HL-60/S4 (cell line): ENCODE data around the gene MUC3A.

Source experiments
- in situ Hi-C: fragments of 300-500 bp; cut with MboI; formaldehyde crosslinking; loops from 2 replicates; pipeline ENCODE4 v1.14.3; 2022; ENCODE audit warnings: low sequenced_read_pairs

MUC3A gene

DNA sequence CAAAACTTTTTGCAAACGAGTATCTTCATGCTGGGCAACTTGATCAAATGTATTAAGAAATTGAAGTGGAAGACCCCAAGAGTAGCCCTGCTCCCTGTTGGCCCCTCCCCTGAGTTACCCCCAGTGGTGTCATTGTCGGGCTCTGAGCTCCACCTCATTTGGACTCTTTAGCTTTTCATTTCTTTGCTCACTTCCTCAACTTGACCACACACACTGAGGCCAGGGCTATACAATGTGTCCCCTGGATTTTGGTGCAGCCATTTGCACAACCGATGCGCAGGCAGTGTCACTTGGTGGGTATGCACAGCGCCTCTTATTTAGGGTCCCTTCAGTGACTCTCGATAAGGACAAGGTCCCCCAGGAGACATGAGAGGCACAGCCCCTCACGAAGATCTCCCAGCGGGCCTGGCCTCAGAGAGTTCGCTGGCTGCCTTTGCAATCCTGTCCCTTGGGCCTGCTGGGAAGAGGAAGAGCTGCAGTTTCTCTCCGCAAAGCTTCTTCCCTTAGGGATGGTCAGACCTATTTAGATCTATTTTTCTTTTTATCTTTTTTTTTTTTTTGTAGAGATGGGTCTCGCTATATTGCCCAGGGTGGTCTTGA lies 2.5 kb upstream of the MUC3A start:
- in situ Hi-C loops, result no loop called here

DNA sequence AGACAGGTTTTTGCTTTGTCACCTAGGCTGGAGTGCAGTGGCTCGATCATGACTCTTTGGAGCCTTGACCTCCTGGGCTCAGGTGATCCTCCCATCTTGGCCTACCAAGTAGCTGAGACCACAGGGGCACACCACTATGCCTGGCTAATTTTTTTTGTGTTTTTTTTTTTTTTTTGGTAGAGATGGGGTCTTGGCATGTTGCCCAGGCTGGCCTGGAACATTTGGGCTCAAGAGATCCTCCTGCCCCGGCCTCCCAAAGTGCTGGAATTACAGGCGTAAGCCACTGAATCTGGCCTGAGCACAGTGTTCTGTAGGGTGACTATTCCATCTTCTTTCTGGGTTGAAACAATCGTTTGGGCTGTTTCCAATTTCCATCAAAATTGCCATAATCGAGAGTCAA lies 1.5 kb upstream of the MUC3A start:
- in situ Hi-C loops, result no loop called here

DNA sequence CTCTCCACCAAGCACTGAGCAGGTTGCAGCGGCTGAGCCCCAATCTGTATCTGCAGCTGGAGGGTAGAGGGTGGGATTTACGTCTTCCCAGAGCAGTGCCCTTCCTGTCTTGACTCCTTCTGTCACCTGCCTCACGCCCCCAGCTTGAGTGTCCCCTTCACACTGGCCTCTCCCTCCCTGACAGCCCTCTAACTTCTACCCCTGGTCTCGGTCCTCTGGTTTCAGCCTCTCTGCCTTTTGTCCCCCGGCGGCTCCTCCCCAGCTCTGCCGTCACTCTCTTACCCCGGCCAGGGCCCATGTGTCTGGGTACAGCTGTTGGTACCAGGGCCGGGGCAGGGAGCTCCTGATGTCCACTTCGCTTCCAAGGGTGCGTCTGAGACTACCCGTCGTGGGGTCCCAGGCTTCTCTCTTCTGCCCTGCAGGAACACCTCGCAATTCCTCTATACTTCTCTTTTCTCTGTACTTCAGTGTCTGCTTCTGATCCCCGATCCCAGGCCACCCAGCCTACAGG lies 654 bp downstream of the MUC3A start:
- in situ Hi-C loops, result no loop called here

DNA sequence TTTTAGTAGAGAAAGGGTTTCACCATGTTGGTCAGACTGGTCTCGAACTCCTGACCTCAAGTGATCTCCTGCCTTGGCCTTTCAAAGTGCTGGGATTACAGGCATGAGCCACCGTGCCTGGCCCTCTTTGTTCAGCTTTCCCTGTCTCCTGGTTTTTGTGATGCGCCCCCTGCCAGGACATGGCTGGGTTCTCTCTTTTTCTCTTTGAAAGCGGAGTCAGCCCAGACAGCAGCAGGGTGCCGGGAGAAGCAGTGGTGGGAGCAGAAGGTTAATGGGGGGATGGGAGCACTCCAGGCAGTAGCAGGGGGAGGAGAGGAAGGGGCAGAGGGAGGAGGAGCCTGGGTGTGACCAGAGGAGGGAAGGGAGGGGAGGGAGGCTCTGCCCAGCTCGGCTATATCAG lies 1.8 kb downstream of the MUC3A start:
- in situ Hi-C loops, result no loop called here

DNA sequence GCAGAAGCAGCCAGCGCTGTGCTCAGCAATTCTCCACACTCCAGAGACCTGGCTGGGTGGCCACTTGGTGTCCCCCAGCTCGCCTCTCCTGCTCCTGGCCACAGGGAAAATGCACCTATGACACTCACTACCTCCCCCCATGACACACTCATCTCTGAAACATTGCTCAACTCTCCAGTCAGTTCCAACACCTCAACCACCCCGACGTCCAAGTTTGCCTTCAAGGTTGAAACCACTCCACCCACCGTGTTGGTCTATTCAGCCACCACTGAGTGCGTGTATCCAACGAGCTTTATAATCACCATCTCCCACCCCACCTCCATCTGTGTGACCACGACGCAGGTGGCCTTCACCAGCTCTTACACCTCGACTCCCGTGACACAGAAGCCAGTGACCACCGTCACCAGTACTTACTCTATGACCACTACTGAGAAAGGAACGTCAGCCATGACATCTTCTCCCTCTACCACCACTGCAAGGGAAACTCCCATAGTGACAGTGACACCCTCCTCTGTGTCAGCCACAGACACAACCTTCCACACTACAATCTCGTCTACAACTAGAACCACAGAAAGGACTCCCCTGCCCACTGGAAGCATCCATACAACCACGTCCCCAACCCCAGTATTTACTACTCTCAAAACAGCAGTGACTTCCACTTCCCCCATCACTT lies 2.7 kb downstream of the MUC3A start:
- in situ Hi-C loops, result no loop called here

DNA sequence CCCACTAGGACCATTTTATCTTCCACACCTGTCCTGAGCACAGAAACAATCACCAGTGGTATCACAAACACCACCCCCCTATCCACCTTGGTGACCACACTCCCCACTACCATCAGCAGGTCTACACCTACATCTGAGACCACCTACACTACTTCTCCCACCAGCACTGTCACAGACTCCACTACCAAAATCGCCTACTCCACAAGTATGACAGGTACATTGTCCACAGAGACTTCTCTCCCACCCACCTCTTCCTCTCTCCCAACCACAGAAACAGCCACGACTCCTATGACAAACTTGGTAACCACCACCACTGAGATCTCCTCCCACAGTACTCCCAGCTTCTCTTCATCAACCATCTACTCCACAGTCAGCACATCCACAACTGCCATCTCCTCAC lies 3.3 kb downstream of the MUC3A start:
- in situ Hi-C loops, result no loop called here

DNA sequence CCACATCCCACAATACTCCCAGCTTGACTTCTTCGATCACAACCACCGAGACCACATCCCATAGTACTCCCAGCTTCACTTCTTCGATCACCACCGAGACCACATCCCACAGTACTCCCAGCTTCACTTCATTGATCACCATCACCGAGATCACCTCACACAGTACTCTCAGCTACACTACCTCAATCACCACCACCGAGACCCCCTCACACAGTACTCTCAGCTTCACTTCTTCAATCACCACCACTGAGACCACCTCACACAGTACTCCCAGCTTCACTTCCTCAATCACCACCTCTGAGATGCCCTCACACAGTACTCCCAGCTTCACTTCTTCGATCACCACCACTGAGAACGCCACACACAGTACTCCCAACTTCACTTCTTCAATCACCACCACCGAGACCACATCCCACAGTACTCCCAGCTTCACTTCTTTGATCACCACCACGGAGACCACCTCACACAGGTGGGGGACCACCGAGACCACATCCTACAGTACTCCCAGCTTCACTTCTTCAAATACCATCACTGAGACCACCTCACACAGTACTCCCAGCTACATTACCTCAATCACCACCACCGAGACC lies 8.6 kb downstream of the MUC3A start:
- in situ Hi-C loops, result loop anchor here (5.0 kb wide), 1 partner anchor 94 kb away; no protein-coding TSS in a partner anchor

DNA sequence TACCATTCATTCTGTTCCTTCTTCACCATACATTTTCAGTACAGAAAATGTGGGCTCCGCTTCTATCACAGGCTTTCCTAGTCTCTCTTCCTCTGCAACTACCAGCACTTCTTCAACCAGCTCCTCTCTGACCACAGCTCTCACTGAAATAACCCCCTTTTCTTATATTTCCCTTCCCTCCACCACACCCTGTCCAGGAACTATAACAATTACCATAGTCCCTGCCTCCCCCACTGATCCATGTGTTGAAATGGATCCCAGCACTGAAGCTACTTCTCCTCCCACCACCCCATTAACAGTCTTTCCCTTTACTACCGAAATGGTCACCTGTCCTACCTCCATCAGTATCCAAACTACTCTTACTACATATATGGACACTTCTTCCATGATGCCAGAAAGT lies 10.6 kb downstream of the MUC3A start:
- in situ Hi-C loops, result loop anchor here (5.0 to 10.0 kb wide), 2 partner anchors 92 to 115 kb away; no protein-coding TSS in a partner anchor

DNA sequence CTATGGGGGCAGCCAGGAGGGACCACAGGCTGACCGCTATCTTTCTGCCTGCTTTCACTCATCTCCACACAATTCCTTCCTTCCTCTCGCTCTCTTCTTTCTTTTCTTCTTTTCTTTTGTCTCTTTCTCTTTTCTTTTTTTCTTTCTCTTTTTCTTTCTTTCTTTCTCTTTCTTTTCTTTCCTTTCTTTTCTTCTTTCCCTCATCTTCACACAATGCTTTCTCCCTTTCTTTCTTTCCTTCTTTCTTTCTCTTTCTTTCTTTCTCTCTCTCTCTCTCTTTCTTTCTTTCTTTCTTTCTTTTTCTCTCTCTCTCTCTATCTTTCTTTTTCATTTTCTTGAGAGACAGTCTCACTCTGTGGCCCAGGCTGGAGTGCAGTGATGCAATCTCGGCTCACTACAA lies 13.2 kb downstream of the MUC3A start:
- in situ Hi-C loops, result loop anchor here (10.0 kb wide), 1 partner anchor 112 kb away; no protein-coding TSS in a partner anchor

DNA sequence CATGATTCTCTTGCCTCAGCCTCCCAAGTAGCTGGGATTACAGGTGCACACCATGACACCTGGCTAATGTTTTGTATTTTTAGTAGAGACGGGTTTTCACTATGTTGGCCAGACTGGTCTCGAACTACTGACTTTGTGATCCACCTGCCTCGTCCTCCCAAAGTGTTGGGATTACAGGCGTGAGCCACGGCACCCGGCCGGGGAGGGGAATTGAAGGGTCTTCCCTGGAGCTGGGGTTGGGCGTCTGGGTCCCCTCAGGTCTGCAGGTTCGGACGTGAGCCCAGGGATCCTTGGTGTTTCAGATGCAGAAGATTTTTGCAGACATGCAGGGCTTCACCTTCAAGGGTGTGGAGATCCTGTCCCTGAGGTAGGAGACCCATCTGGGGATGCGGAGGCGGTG lies 14.1 kb downstream of the MUC3A start:
- in situ Hi-C loops, result loop anchor here (10.0 kb wide), 1 partner anchor 111 kb away; no protein-coding TSS in a partner anchor

DNA sequence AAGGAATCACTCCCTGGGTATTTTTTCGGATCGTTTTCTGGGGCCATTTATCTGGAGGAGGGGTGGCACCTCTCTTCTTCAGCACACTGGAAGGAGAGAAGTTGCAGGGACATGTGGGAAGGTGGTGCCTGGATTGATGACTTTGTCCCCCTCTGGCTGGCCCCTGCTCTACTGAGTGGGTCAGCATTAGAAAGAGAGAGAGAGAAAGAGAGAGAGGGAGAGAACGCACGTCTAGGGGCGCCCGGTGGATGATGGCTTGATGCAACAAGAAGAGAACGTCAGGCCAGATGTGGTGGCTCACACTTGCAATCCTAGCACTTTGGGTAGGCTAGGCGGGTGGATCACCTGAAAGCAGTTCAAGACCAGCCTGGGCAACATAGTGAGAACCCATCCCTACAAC lies 14.5 kb downstream of the MUC3A start:
- in situ Hi-C loops, result loop anchor here (10.0 kb wide), 1 partner anchor 111 kb away; no protein-coding TSS in a partner anchor

DNA sequence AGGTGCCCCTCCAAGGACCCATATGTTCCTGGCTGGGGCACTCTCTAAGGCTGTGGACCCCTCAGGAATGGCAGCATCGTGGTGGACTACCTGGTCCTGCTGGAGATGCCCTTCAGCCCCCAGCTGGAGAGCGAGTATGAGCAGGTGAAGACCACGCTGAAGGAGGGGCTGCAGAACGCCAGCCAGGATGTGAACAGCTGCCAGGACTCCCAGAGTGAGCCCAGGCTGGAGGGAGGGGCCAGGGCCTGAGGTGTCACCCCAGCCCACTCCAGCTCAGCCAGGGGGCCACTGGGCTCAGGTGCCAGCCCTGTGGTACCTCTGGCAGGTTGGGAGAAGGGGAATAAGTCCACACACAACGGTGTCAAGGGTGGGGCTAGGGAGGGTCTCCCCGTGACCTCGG lies 15.3 kb downstream of the MUC3A start:
- in situ Hi-C loops, result loop anchor here (10.0 kb wide), 1 partner anchor 110 kb away; no protein-coding TSS in a partner anchor

DNA sequence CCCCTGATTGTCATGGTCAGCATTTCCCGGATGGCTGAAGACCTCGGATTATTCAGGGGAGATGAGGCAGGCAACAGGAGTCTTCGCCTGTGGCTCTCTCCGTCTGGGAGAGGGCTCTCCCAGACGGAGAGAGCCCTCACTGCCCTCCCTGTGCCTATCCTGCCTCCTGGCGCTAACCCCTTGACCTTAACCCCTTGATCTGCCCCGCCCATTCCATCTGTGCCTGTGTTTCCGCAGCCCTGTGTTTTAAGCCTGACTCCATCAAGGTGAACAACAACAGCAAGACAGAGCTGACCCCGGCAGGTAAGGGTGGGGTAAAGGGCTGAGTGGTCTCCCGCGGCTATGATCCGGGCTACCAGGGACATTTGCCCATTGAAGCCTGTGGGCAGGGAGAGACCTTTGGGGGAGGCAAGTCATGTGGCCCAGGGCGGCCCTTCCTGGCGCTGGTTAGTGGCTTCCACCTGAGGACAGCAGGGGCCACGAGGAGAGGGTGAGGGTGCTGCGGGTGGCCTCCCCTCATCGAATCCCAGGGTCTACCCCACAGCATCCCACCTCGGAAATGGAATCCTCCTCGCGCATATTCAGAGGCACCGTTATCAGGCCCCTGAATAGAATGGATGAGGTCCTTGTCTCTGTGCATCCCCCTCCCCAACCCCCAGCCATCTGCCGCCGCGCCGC lies 15.8 kb downstream of the MUC3A start:
- in situ Hi-C loops, result loop anchor here (10.0 kb wide), 1 partner anchor 110 kb away; no protein-coding TSS in a partner anchor

DNA sequence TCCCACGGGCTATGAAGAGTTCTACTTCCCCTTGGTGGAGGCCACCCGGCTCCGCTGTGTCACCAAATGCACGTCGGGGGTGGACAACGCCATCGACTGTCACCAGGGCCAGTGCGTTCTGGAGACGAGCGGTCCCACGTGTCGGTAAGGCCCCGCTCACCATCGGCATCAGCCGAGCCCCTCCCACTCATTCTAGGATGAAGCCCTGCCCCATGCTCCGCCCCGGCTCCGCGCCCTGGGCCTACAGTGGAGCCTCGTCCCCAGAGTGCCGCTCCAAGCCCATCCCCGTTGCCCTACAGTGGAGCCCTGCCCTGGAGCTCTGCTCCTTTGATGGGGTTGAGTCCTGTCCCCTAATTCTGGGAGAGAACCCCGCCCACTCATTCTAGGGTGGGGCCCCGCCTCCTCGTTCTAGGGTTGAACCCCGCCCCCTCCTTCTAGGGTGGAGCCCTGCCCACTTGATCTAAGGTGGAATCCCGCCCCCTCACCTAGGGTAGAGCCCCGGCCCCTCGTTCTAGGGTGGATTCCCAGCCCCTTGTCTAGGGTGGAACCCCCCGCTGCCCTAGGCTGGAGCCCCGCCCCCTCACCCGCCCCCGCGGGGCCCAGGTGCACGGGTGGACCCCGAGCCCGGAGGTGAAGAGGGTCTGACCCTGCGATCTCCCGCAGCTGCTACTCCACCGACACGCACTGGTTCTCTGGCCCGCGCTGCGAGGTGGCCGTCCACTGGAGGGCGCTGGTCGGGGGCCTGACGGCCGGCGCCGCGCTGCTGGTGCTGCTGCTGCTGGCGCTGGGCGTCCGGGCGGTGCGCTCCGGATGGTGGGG lies 16.6 kb downstream of the MUC3A start:
- in situ Hi-C loops, result loop anchor here (10.0 kb wide), 1 partner anchor 109 kb away; no protein-coding TSS in a partner anchor

DNA sequence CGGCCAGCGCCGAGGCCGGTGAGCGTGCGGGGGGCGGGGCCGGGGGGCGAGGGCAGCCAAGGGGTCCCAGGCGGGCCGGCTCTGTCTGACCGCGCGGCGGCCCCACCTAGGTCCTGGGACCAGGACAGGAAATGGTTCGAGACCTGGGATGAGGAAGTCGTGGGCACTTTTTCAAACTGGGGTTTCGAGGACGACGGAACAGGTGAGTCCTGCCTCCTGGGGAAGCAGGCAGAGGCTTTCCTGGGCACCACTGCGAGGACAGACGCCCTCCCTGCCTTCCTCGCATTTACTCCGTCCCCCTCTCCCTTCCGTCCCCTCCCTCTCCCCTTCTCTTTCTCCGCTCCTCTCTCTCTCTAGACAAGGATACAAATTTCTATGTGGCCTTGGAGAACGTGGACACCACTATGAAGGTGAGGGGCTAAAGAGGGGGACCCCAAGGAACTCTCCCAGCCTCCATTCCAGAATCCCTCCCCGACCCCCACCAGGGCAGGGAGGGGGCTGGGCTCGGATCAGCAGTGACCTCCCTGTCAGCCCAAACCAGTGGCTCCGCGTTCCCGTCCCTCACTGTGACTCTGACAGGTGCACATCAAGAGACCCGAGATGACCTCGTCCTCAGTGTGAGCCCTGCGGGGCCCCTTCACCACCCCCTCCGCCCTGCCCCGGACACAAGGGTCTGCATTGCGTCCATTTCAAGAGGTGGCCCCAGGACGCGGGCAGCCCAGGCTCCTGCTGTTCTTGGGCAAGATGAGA lies 17.4 kb downstream of the MUC3A start:
- in situ Hi-C loops, result loop anchor here (10.0 kb wide), 1 partner anchor 108 kb away; no protein-coding TSS in a partner anchor

DNA sequence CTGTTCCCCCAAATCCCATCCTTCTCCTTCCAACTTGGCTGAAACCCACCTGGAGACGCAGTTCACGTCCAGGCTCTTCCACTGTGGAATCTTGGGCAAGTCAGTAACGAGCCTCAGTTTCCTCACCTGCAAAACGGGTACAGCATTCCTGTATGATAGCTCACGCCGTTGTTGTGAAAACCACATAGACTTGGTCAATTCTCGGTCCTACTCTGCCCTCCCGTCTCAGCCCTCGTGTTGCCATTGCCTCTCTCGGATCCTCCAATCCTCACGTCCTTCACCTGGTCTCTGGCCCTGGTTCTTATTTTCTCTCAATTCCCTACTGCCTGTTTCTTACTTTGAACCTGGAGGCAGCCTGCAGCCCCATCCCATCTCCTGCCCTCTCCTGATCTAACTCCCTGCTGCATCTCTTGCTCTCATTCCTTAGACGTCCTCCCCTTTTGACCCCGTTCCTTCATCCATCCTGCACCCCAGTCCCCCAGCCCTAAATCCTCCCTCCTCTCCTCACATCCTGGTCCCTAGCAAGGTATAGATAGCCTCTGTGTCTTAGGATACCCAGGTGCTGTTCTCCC lies 18.0 kb downstream of the MUC3A start:
- in situ Hi-C loops, result loop anchor here (10.0 kb wide), 1 partner anchor 107 kb away; no protein-coding TSS in a partner anchor

DNA sequence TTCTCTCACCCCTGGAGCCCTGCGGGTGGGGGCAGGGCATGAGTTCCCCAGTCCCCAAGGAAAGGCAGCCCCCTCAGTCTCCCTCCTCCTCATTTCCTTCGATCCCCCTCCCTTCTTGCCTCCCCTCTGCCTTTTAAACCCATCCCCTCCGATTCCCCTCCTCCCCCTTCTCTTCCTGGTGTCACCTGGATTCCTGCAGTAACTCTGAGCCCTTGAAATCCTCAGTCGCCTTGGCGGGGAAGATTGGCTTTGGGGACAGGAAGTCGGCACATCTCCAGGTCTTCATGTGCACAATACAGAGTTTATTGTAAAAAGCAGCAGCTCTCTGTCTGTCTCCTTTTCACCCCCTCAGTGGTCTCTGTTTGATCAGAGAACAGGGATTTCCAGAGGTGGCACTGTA lies 18.7 kb downstream of the MUC3A start:
- in situ Hi-C loops, result loop anchor here (10.0 kb wide), 1 partner anchor 107 kb away; no protein-coding TSS in a partner anchor

DNA sequence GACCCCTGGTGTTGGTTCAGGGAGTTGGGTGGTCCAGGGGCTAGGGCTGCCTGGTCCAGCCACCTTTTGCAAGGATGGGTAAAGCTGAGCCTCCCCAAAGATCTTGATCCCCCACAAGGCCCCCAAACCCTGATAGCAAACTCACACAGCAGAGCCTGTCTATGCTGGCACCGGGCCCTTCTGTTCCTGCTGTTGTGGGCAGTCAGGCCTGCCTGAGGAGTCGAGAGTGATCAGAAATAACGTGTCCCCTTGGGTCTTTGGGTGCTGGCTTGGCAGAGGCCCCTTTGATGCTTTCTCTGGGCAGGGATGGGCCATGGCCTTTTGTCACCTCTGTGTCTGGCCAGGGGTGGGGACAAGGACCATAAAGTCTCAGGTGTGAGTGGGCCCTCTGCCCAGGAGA lies 19.3 kb downstream of the MUC3A start:
- in situ Hi-C loops, result loop anchor here (10.0 kb wide), 1 partner anchor 106 kb away; no protein-coding TSS in a partner anchor

DNA sequence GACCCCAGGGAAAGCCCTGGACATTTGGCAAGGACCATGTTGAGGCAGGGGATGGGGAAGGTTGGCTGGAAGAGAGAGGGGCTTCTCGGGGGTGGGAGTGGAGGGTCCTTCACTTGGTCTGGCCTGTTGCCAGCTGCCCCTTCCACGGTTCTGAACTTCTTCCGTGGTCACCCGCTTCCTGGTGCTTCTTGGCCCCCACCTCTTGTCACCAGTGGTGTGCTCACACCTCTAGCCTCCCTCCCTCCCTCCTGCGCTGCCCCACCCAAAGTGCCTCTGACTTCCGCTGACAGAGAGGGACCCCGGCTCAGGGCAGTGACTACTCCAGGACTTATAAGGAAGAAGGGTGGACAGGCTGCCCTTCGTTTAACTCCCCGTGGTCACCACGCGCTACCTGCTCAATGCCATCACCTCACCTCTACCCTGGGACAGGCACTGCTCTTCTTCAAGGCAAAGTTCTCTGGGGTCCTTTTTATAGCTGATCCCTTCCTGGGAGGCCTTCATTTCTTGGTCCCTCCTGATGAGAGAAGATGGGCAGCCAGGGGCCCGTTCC lies 19.8 kb downstream of the MUC3A start, which contains the start of gene MUC12:
Gene MUC12, plus strand, starts transcription at position 500 of the 550 bp plus-strand sequence. CDS start 58 bp downstream, outside the sequence.
- in situ Hi-C loops, result loop anchor here (10.0 kb wide), 1 partner anchor 106 kb away; no protein-coding TSS in a partner anchor
